PFSK-1 (cell line): Measurements from ENCODE around the gene PURA.

Experiments used
- FOXP2 ChIP-seq: optimal IDR thresholded peaks from 2 replicates; pipeline ENCODE3; 2011; ENCODE audit warnings: borderline replicate concordance, control low read depth, inconsistent platforms; ENCODE audit not compliant: insufficient read depth; ENCODE audit errors: extremely low read length, extremely low read depth
- POLR2AphosphoS5 ChIP-seq: IDR thresholded peaks from 2 replicates; pipeline ENCODE4 v1.6.1; 2012; ENCODE audit warnings: low read depth, mild to moderate bottlenecking, control low read depth, low read length, moderate library complexity
- REST ChIP-seq, 2 experiments: IDR thresholded peaks; 2 replicates each; pipeline versions ENCODE4 v1.6.1 to v1.8.0; 2011 to 2012; ENCODE audit warnings: low read depth in 2 of 2, low read length in 2 of 2, control low read depth in 1 of 2, inconsistent platforms in 1 of 2, mild to moderate bottlenecking in 1 of 2, moderate library complexity in 1 of 2; ENCODE audit not compliant: insufficient read depth in 1 of 2
- SIN3A ChIP-seq: IDR thresholded peaks from 2 replicates; pipeline ENCODE4 v1.6.1; 2012; ENCODE audit warnings: mild to moderate bottlenecking, low read length, moderate library complexity, borderline replicate concordance; ENCODE audit not compliant: insufficient read depth
- TAF1 ChIP-seq: IDR thresholded peaks from 2 replicates; pipeline ENCODE4 v1.6.1; 2012; ENCODE audit warnings: low read length, control low read depth, borderline replicate concordance; ENCODE audit not compliant: insufficient read depth

PURA gene

GRCh38 chr5:140174465-140175366, 60.8 kb downstream of the PURA start, which contains the start of gene CYSTM1:
CYSTM1 (plus strand) TSS chr5:140175188; CDS start chr5:140194466, 19,278 bp downstream.
- peak; percentile 82 for TF ChIP-seq POLR2AphosphoS5
- peak; percentile 97 for TF ChIP-seq FOXP2
- TF ChIP-seq REST (IDR thresholded peaks at IDR 0.05; ENCODE audit: insufficient read depth in 1 of 2, low read depth in 2 of 2, low read length in 2 of 2) = no peak
- TF ChIP-seq TAF1 = peak; percentile 71; the same call in 1 of the 2 replicates
- 0 out of 2 replicates have a peak, but pooled peaks have one; percentile 9 for TF ChIP-seq SIN3A
